SJCRH30 (cell line): Measurements from ENCODE around the gene PPFIA4. TPM values are rescaled to one million over a fixed set of nuclear protein-coding genes. Genes with fewer than 3 reads are reported as not detected.

Source experiments
- DNase-seq, 2 experiments: peaks; one replicate each; pipeline ENCODE4 v3.0.0-alpha.2; 2015 to 2020
- H3K27ac ChIP-seq: fragments of 250-450 bp; sonication (Bioruptor Pico); 2 replicates; pipeline ENCODE4 v1.5.1; 2020; ENCODE audit warnings: mild to moderate bottlenecking, moderate library complexity
- H3K27me3 ChIP-seq: fragments of 250-450 bp; sonication (Bioruptor Pico); 2 replicates; pipeline ENCODE4 v1.5.1; 2020; ENCODE audit warnings: mild to moderate bottlenecking, moderate library complexity
- H3K36me3 ChIP-seq: fragments of 250-450 bp; sonication (Bioruptor Pico); 2 replicates; pipeline ENCODE4 v1.5.1; 2020; ENCODE audit warnings: mild to moderate bottlenecking, moderate library complexity
- H3K4me1 ChIP-seq: fragments of 250-450 bp; sonication (Bioruptor Pico); 2 replicates; pipeline ENCODE4 v1.5.1; 2020; ENCODE audit warnings: mild to moderate bottlenecking, moderate library complexity
- H3K4me3 ChIP-seq: fragments of 250-450 bp; sonication (Bioruptor Pico); 2 replicates; pipeline ENCODE4 v1.5.1; 2020; ENCODE audit warnings: mild to moderate bottlenecking, moderate library complexity
- H3K9me3 ChIP-seq: fragments of 250-450 bp; sonication (Bioruptor Pico); replicated peaks from 2 replicates; pipeline ENCODE4 v1.5.1; 2020; ENCODE audit warnings: mild to moderate bottlenecking, moderate library complexity
- total RNA-seq: library from RNA; depleted of rRNA; stranded (reverse); fragments of >200 nt; shearing (Covaris generic); gene quantifications from 2 replicates; pipeline ENCODE4 v1.2.3, GENCODE V29; 2014; rRNA removed

Gene PPFIA4
- total RNA-seq, 1 experiment from 2014 or later = 21.5 TPM

- H3K4me3 ChIP-seq = no peak overlapping the region
- no peak for DNase-seq
- peaks cover 22% of the 10 kb centered on the region for H3K4me1 ChIP-seq
- no peaks in the 10 kb centered on the region for H3K9me3 ChIP-seq
- H3K27me3 ChIP-seq = no peaks in the 10 kb centered on the region
- H3K27ac ChIP-seq = no peak overlapping the region
- H3K36me3 ChIP-seq = no peaks in the 10 kb centered on the region
Observed at GRCh38 chr1:203121186-203122015, 95.1 kb downstream of the PPFIA4 start.

GRCh38 chr1:203122159-203122558 is 95.9 kb downstream of the PPFIA4 start:
- Histone ChIP-seq H3K4me3 (no peak overlapping the region), H3K27me3 (no peaks in the 10 kb centered on the region), H3K27ac (no peak overlapping the region), H3K9me3 (no peaks in the 10 kb centered on the region), H3K36me3 (no peaks in the 10 kb centered on the region), H3K4me1 (peaks cover 14% of the 10 kb centered on the region)
- DNase-seq = no peak

- Histone ChIP-seq H3K4me1 (peaks cover 19% of the 10 kb centered on the region), H3K27ac (no peak overlapping the region), H3K4me3 (no peak overlapping the region), H3K27me3 (no peaks in the 10 kb centered on the region), H3K36me3 (no peaks in the 10 kb centered on the region), H3K9me3 (no peaks in the 10 kb centered on the region)
- no peak for DNase-seq
Observed at GRCh38 chr1:203124011-203124410, 97.7 kb downstream of the PPFIA4 start.

GRCh38 chr1:203124546-203125317 is 98.4 kb downstream of the PPFIA4 start:
- Histone ChIP-seq H3K36me3 (no peaks in the 10 kb centered on the region), H3K27ac (no peak overlapping the region), H3K4me3 (no peak overlapping the region), H3K4me1 (peaks cover 26% of the 10 kb centered on the region), H3K9me3 (no peaks in the 10 kb centered on the region), H3K27me3 (no peaks in the 10 kb centered on the region)
- DNase-seq = no peak

- no peaks in the 10 kb centered on the region for H3K27me3 ChIP-seq
- H3K4me3 ChIP-seq = peak overlapping the region; percentile 67
- peak overlapping the region; percentile 51 for H3K27ac ChIP-seq
- H3K4me1 ChIP-seq = peaks cover 31% of the 10 kb centered on the region
- peaks cover 5% of the 10 kb centered on the region for H3K36me3 ChIP-seq
- no peaks in the 10 kb centered on the region for H3K9me3 ChIP-seq
- DNase-seq = peak; percentile 49 to 83
Observed at GRCh38 chr1:203126151-203126865, 100.0 kb downstream of the PPFIA4 start.

- H3K27ac ChIP-seq = peak overlapping the region; percentile 51
- H3K27me3 ChIP-seq = no peaks in the 10 kb centered on the region
- DNase-seq = peak in 1 of 2 experiments; percentile 48
- H3K9me3 ChIP-seq = no peaks in the 10 kb centered on the region
- peaks cover 12% of the 10 kb centered on the region for H3K36me3 ChIP-seq
- peak overlapping the region; percentile 67 for H3K4me3 ChIP-seq
- peaks cover 32% of the 10 kb centered on the region for H3K4me1 ChIP-seq
Observed at GRCh38 chr1:203126866-203127665, 100.8 kb downstream of the PPFIA4 start.

- DNase-seq = peak; percentile 87 to 88
- Histone ChIP-seq H3K27ac (peak within 1 kb of the TSS; percentile 51), H3K36me3 (peaks cover 20% of the 10 kb centered on the region), H3K4me1 (peaks cover 33% of the 10 kb centered on the region), H3K27me3 (no peaks in the 10 kb centered on the region), H3K9me3 (no peaks in the 10 kb centered on the region), H3K4me3 (peak within 1 kb of the TSS; percentile 67)
Observed at GRCh38 chr1:203127666-203128430, 101.6 kb downstream of the PPFIA4 start, which contains the start of gene ADORA1. Gene ADORA1, plus strand, starts transcription at chr1:203127726. Its CDS starts 1,116 bp downstream, at chr1:203128842.

GRCh38 chr1:203128431-203128715 is 102.1 kb downstream of the PPFIA4 start:
- Histone ChIP-seq H3K27me3 (no peaks in the 10 kb centered on the region), H3K4me3 (peak overlapping the region; percentile 67), H3K4me1 (peaks cover 33% of the 10 kb centered on the region), H3K9me3 (no peaks in the 10 kb centered on the region), H3K27ac (peak overlapping the region; percentile 51; the same call in 1 of the 2 replicates), H3K36me3 (peaks cover 25% of the 10 kb centered on the region)
- no peak for DNase-seq

Other genes with a start within 250 kb of the PPFIA4 start
- gene KDM5B, start 218.1 kb upstream of the PPFIA4 start, total RNA-seq = 33.7 and 37.0 TPM in 2 replicates
- 0.24 TPM in 1 of 2 replicates, not detected in the other for gene PCAT6, start 215.5 kb upstream of the PPFIA4 start, total RNA-seq
- 10.5 and 11.9 TPM in 2 replicates for gene RABIF, start 137.3 kb upstream of the PPFIA4 start, total RNA-seq
- 33.9 and 36.4 TPM in 2 replicates for gene KLHL12, start 99.3 kb upstream of the PPFIA4 start, total RNA-seq
- gene ADIPOR1, start 68.2 kb upstream of the PPFIA4 start, total RNA-seq = 127 and 133 TPM in 2 replicates
- 57.7 and 65.3 TPM in 2 replicates for gene CYB5R1, start 59.2 kb upstream of the PPFIA4 start, total RNA-seq
- gene TMEM183A, start 19.1 kb upstream of the PPFIA4 start, total RNA-seq = 110 and 121 TPM in 2 replicates
- gene MYOG, start 59.5 kb downstream of the PPFIA4 start, total RNA-seq = 525 and 538 TPM in 2 replicates
- 53.8 and 60.9 TPM in 2 replicates for gene ADORA1, start 101.2 kb downstream of the PPFIA4 start, total RNA-seq
- 1.1 and 1.8 TPM in 2 replicates for gene MYBPH, start 149.3 kb downstream of the PPFIA4 start, total RNA-seq
- gene CHI3L1, start 160.2 kb downstream of the PPFIA4 start, total RNA-seq = not detected in 2 replicates
- 0.08 and 0.18 TPM in 2 replicates for gene CHIT1, start 203.2 kb downstream of the PPFIA4 start, total RNA-seq